ENCODE results near the gene CDC42EP3. TPM values are rescaled to one million over a fixed set of nuclear protein-coding genes. Genes with fewer than 3 reads are reported as not detected.

CDC42EP3 gene
- polyA plus RNA-seq, 2 donors, result 2.0 to 6.0 TPM

DNA sequence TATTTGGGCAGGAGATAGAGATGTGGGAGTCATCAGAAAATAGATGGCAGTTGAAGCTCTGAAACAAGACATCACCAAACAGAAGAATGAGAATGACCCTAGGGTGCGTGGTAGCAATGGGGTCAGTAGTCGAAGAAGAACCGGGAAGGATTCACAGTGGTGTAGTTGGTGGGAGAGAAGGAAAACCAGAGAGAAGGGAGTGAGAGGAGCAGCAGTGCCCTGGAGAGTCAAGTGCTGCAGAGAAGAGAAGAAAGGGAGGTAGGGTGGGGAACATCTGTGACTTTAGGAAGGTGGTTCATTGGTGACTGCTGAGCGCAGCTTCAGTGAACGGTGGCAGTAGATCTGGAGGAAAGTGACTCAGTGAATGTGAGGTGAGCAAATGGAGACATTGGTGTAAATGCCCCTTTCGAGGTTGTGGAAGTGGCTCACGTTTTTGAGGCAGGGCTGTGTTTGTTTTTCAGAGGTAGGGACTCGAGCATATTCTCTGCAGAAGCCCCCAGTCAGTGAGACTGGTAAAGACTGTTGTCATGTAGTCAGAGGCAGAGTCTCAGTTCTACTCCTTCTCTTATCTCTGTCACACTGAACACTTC lies 36.4 kb downstream of the CDC42EP3 start:
- 85% methylated on average over 8 of the region's 8 CpGs for WGBS, 2 donors
- Histone ChIP-seq H3K36me3 (ENCODE audit: control insufficient read depth in 2 of 2, insufficient read depth in 2 of 2, low read length in 1 of 2) (no peaks in the 10 kb centered on the region), H3K27me3 (ENCODE audit: control insufficient read depth in 1 of 2, insufficient read depth in 2 of 2, low read length in 2 of 2) (no peaks in the 10 kb centered on the region), H3K4me3 (ENCODE audit: low read depth in 1 of 2, low read length in 2 of 2) (no peak overlapping the region), H3K9me3 (ENCODE audit: control insufficient read depth in 2 of 2, insufficient read depth in 1 of 2, low read depth in 1 of 2, low read length in 1 of 2) (no peaks in the 10 kb centered on the region), H3K27ac (ENCODE audit: low read depth in 2 of 2, low read length in 1 of 2) (peak overlapping the region in 1 of 2 donors; percentile 14), H3K4me1 (ENCODE audit: control insufficient read depth in 2 of 2, insufficient read depth in 2 of 2, low read length in 1 of 2) (peaks cover 4 to 5% of the 10 kb centered on the region in 2 donors)

DNA sequence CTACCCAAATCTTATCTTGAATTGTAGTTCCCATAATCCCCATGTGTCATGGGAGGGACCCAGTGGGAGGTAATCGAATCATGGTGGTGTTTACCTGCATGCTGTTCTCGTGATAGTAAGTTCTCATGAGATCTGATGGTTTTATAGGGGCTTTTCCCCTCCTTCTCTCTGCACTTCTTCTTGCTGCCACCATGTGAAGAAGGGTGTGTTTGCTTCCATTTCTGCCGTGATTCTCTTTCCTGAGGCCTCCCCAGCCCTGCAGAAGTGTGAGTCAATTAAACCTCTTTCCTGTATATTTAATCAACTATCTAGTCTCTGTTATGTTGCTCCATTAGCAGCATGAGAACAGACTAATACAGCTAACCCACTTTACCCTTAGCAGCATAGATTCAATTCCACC lies 37.6 kb downstream of the CDC42EP3 start:
- Histone ChIP-seq H3K9me3 (ENCODE audit: control insufficient read depth in 2 of 2, insufficient read depth in 1 of 2, low read depth in 1 of 2, low read length in 1 of 2) (no peaks in the 10 kb centered on the region), H3K36me3 (ENCODE audit: control insufficient read depth in 2 of 2, insufficient read depth in 2 of 2, low read length in 1 of 2) (no peaks in the 10 kb centered on the region), H3K27ac (ENCODE audit: low read depth in 2 of 2, low read length in 1 of 2) (no peak overlapping the region), H3K4me1 (ENCODE audit: control insufficient read depth in 2 of 2, insufficient read depth in 2 of 2, low read length in 1 of 2) (peaks cover 4 to 5% of the 10 kb centered on the region in 2 donors), H3K27me3 (ENCODE audit: control insufficient read depth in 1 of 2, insufficient read depth in 2 of 2, low read length in 2 of 2) (no peaks in the 10 kb centered on the region), H3K4me3 (ENCODE audit: low read depth in 1 of 2, low read length in 2 of 2) (no peak overlapping the region)
- WGBS, 2 donors, result 79 to 91% methylated on average over 3 of the region's 3 CpGs

DNA sequence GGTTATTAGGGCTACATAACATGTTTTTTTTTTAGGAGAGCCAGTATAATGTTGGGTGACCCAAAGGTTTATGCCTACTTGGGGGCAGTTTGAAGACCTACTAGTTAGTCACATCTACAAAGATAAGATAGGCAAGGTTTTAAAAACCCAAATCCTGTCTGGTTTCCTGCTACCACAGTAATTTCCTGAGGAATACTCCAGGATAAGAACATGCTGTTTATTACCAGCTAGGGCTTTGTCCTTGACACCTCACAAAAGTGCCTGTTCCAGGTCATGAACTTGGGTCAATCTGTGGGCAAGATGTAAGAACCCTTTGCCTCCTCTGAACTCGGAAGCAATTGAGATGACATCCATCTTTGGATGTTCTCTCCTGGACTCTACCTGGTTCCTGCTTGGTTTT lies 38.2 kb downstream of the CDC42EP3 start:
- H3K36me3 ChIP-seq (ENCODE audit: control insufficient read depth in 2 of 2, insufficient read depth in 2 of 2, low read length in 1 of 2), result no peaks in the 10 kb centered on the region
- no peak overlapping the region for H3K4me3 ChIP-seq (ENCODE audit: low read depth in 1 of 2, low read length in 2 of 2)
- H3K27ac ChIP-seq (ENCODE audit: low read depth in 2 of 2, low read length in 1 of 2), result no peak overlapping the region
- H3K9me3 ChIP-seq (ENCODE audit: control insufficient read depth in 2 of 2, insufficient read depth in 1 of 2, low read depth in 1 of 2, low read length in 1 of 2), result no peaks in the 10 kb centered on the region
- H3K27me3 ChIP-seq (ENCODE audit: control insufficient read depth in 1 of 2, insufficient read depth in 2 of 2, low read length in 2 of 2), result no peaks in the 10 kb centered on the region
- WGBS, 2 donors, result 90 to 100% methylated on average over 1 of the region's 1 CpG
- H3K4me1 ChIP-seq (ENCODE audit: control insufficient read depth in 2 of 2, insufficient read depth in 2 of 2, low read length in 1 of 2), result peaks cover 4 to 5% of the 10 kb centered on the region in 2 donors

DNA sequence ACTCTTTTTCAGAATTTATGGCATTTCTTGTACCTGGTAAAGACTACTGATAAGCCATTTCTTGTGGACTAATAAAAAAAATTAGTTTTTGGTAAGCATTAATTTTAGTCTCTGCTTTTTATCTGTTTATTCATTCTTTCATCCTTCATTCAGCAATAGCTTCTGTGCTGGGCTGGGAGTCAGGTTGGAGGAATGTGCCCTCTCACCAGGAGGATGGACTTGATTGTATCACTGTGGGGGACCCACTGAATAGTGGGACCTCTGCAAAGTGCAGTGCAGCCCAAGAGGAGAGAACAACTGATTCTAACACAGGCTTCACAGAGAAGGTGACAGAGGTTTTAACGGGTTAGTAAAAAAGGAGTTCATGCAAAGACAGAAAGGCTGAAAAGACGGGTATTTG lies 39.1 kb downstream of the CDC42EP3 start:
- Histone ChIP-seq H3K27ac (ENCODE audit: low read depth in 2 of 2, low read length in 1 of 2) (no peak overlapping the region), H3K27me3 (ENCODE audit: control insufficient read depth in 1 of 2, insufficient read depth in 2 of 2, low read length in 2 of 2) (no peaks in the 10 kb centered on the region), H3K9me3 (ENCODE audit: control insufficient read depth in 2 of 2, insufficient read depth in 1 of 2, low read depth in 1 of 2, low read length in 1 of 2) (no peaks in the 10 kb centered on the region), H3K4me3 (ENCODE audit: low read depth in 1 of 2, low read length in 2 of 2) (no peak overlapping the region), H3K4me1 (ENCODE audit: control insufficient read depth in 2 of 2, insufficient read depth in 2 of 2, low read length in 1 of 2) (peaks cover 4 to 5% of the 10 kb centered on the region in 2 donors), H3K36me3 (ENCODE audit: control insufficient read depth in 2 of 2, insufficient read depth in 2 of 2, low read length in 1 of 2) (no peaks in the 10 kb centered on the region)
- WGBS, 2 donors, result 90 to 96% methylated on average over 2 of the region's 2 CpGs

DNA sequence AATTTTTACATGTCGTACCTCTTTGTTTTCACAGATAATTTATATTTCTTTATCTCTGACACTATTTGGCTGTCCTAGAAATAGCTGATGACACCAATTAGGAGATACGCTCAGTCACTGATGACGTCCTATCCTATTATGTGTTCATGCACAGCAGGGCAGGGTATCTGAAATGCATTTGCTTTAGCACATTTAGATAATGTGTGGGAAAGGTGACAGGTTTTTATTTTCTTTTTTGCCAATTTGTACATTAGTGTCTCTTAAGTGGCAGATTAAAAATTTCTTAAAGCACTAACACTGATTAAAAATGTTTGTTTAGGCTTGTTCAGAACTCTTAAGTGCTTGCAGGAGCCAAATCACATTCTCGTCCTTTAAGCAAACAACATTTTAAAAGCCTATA lies 39.7 kb downstream of the CDC42EP3 start:
- H3K9me3 ChIP-seq (ENCODE audit: control insufficient read depth in 2 of 2, insufficient read depth in 1 of 2, low read depth in 1 of 2, low read length in 1 of 2), result no peaks in the 10 kb centered on the region
- H3K36me3 ChIP-seq (ENCODE audit: control insufficient read depth in 2 of 2, insufficient read depth in 2 of 2, low read length in 1 of 2), result no peaks in the 10 kb centered on the region
- H3K27me3 ChIP-seq (ENCODE audit: control insufficient read depth in 1 of 2, insufficient read depth in 2 of 2, low read length in 2 of 2), result no peaks in the 10 kb centered on the region
- H3K4me3 ChIP-seq (ENCODE audit: low read depth in 1 of 2, low read length in 2 of 2), result no peak overlapping the region
- 75 to 79% methylated on average over 4 of the region's 4 CpGs for WGBS, 2 donors
- no peak overlapping the region for H3K27ac ChIP-seq (ENCODE audit: low read depth in 2 of 2, low read length in 1 of 2)
- peaks cover 4 to 5% of the 10 kb centered on the region in 2 donors for H3K4me1 ChIP-seq (ENCODE audit: control insufficient read depth in 2 of 2, insufficient read depth in 2 of 2, low read length in 1 of 2)

DNA sequence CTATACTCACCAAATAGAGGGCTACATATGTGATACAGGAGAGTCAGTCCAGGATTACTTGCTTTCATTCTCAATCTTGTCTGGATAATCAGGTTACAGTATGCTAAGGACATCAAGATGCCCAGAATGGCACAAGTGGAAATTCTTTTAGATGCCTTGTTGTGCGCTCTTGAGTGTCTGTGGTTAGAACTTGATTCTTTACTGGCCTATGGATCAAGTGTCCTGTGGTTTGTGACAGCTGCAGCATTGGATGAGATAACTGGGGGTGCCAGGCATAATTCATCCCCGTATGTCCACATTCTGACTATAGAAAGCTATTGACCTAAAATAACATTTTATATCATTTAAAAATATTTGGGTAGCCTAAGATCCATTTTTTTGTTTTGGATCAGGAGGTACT lies 40.1 kb downstream of the CDC42EP3 start:
- 78 to 94% methylated on average over 2 of the region's 2 CpGs for WGBS, 2 donors
- Histone ChIP-seq H3K36me3 (ENCODE audit: control insufficient read depth in 2 of 2, insufficient read depth in 2 of 2, low read length in 1 of 2) (no peaks in the 10 kb centered on the region), H3K27ac (ENCODE audit: low read depth in 2 of 2, low read length in 1 of 2) (no peak overlapping the region), H3K4me1 (ENCODE audit: control insufficient read depth in 2 of 2, insufficient read depth in 2 of 2, low read length in 1 of 2) (peaks cover 4 to 5% of the 10 kb centered on the region in 2 donors), H3K27me3 (ENCODE audit: control insufficient read depth in 1 of 2, insufficient read depth in 2 of 2, low read length in 2 of 2) (no peaks in the 10 kb centered on the region), H3K9me3 (ENCODE audit: control insufficient read depth in 2 of 2, insufficient read depth in 1 of 2, low read depth in 1 of 2, low read length in 1 of 2) (no peaks in the 10 kb centered on the region), H3K4me3 (ENCODE audit: low read depth in 1 of 2, low read length in 2 of 2) (no peak overlapping the region)

DNA sequence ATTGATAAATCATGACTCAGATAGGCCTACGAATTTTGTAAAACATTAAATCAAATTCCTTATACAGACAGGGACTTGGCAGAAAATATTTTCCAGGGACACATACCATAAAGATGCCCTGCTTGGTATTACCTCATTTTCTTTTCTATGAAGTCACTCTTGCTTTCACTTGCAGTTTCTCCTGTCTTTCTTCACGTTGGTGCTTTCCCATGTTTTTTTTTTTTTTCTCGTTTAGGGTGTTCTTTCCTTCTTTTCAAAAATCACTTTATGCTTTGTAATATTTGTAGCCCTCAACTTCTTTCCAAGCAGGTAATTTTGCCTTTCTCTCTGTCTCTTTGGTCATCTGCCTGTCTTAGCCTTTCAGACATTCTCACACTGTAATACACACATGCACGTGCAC lies 40.7 kb downstream of the CDC42EP3 start:
- H3K4me1 ChIP-seq (ENCODE audit: control insufficient read depth in 2 of 2, insufficient read depth in 2 of 2, low read length in 1 of 2), result peaks cover 0 to under 1% of the 10 kb centered on the region in 2 donors
- 51 to 65% methylated on average over 4 of the region's 4 CpGs for WGBS, 2 donors
- no peaks in the 10 kb centered on the region for H3K27me3 ChIP-seq (ENCODE audit: control insufficient read depth in 1 of 2, insufficient read depth in 2 of 2, low read length in 2 of 2)
- no peak overlapping the region for H3K27ac ChIP-seq (ENCODE audit: low read depth in 2 of 2, low read length in 1 of 2)
- H3K36me3 ChIP-seq (ENCODE audit: control insufficient read depth in 2 of 2, insufficient read depth in 2 of 2, low read length in 1 of 2), result no peaks in the 10 kb centered on the region
- no peaks in the 10 kb centered on the region for H3K9me3 ChIP-seq (ENCODE audit: control insufficient read depth in 2 of 2, insufficient read depth in 1 of 2, low read depth in 1 of 2, low read length in 1 of 2)
- H3K4me3 ChIP-seq (ENCODE audit: low read depth in 1 of 2, low read length in 2 of 2), result no peak overlapping the region

DNA sequence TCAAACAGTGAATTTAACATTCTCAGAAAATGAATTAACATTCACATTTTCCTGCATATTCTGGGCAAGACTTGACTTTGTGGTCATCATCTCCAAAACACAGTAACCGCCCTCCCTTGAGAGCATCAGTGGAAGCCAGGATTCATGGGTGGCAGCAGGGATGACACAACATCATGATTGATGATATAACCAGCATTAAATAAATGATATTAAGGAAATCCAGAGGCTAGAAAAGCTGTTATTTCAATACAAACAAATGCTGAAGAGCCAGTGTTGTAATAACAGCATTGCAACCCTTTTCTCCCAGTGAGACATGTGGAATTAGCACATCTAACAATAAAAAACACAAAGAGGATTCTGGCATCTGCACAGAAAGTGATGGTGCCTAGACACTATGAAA lies 41.1 kb downstream of the CDC42EP3 start:
- no peak overlapping the region for H3K4me3 ChIP-seq (ENCODE audit: low read depth in 1 of 2, low read length in 2 of 2)
- no peaks in the 10 kb centered on the region for H3K9me3 ChIP-seq (ENCODE audit: control insufficient read depth in 2 of 2, insufficient read depth in 1 of 2, low read depth in 1 of 2, low read length in 1 of 2)
- no peak overlapping the region for H3K27ac ChIP-seq (ENCODE audit: low read depth in 2 of 2, low read length in 1 of 2)
- whole genome bisulfite sequencing, 2 donors, result 89 to 97% methylated on average over 1 of the region's 1 CpG
- H3K4me1 ChIP-seq (ENCODE audit: control insufficient read depth in 2 of 2, insufficient read depth in 2 of 2, low read length in 1 of 2), result no peaks in the 10 kb centered on the region
- H3K27me3 ChIP-seq (ENCODE audit: control insufficient read depth in 1 of 2, insufficient read depth in 2 of 2, low read length in 2 of 2), result no peaks in the 10 kb centered on the region
- H3K36me3 ChIP-seq (ENCODE audit: control insufficient read depth in 2 of 2, insufficient read depth in 2 of 2, low read length in 1 of 2), result no peaks in the 10 kb centered on the region

DNA sequence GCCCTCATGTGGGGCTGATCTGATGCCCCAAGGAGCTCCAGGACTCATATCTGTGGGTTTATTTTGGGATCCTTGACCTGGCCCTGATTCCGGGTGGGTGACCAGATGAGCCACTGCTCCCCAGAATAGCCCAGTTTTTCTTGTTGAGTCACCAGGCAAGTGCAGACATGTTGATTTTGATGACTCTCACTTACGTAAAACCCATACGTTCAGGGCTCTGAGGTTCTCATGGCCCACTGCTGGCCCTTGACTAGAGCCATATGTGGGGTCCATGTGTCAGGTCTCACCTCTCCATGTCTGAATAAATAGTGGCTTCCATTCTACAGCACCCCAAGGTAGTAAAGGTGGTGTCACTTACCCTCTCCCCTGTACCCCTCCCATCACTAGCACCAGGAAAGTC lies 41.9 kb downstream of the CDC42EP3 start:
- 67 to 70% methylated on average over 3 of the region's 3 CpGs for WGBS, 2 donors
- Histone ChIP-seq H3K27ac (ENCODE audit: low read depth in 2 of 2, low read length in 1 of 2) (no peak overlapping the region), H3K9me3 (ENCODE audit: control insufficient read depth in 2 of 2, insufficient read depth in 1 of 2, low read depth in 1 of 2, low read length in 1 of 2) (no peaks in the 10 kb centered on the region), H3K4me3 (ENCODE audit: low read depth in 1 of 2, low read length in 2 of 2) (no peak overlapping the region), H3K4me1 (ENCODE audit: control insufficient read depth in 2 of 2, insufficient read depth in 2 of 2, low read length in 1 of 2) (no peaks in the 10 kb centered on the region), H3K36me3 (ENCODE audit: control insufficient read depth in 2 of 2, insufficient read depth in 2 of 2, low read length in 1 of 2) (no peaks in the 10 kb centered on the region), H3K27me3 (ENCODE audit: control insufficient read depth in 1 of 2, insufficient read depth in 2 of 2, low read length in 2 of 2) (no peaks in the 10 kb centered on the region)

DNA sequence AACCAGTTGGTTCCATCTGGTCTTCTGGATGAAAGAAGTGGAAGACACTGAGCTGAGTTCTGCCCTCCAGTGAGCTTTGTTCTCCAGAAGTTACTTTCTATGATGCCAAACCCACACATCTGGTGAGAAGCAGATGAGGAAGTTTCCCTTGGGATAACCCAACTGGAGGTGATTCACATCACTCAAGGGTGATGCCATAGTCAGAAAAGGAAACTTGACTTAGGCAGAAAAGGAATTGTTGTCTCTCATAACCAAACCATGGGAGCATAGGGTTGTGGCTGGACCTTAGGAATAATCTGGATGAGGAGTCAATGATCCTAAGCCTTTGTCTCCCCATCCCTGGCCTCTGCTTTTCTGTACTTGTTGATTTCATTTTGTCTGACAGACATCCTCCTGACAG lies 43.7 kb downstream of the CDC42EP3 start:
- Histone ChIP-seq H3K36me3 (ENCODE audit: control insufficient read depth in 2 of 2, insufficient read depth in 2 of 2, low read length in 1 of 2) (no peaks in the 10 kb centered on the region), H3K27ac (ENCODE audit: low read depth in 2 of 2, low read length in 1 of 2) (no peak overlapping the region), H3K27me3 (ENCODE audit: control insufficient read depth in 1 of 2, insufficient read depth in 2 of 2, low read length in 2 of 2) (no peaks in the 10 kb centered on the region), H3K4me1 (ENCODE audit: control insufficient read depth in 2 of 2, insufficient read depth in 2 of 2, low read length in 1 of 2) (peaks cover 0 to 3% of the 10 kb centered on the region in 2 donors), H3K9me3 (ENCODE audit: control insufficient read depth in 2 of 2, insufficient read depth in 1 of 2, low read depth in 1 of 2, low read length in 1 of 2) (no peaks in the 10 kb centered on the region), H3K4me3 (ENCODE audit: low read depth in 1 of 2, low read length in 2 of 2) (no peak overlapping the region)

Data from esophagus (tissue), 2 donors.